HG03571 (cell line): ENCODE results near the gene BCOR.

Source experiments
- ATAC-seq: cut with Tn5 transposase; IDR thresholded peaks from one replicate; pipeline ENCODE4 v1.9.1; 2021; ENCODE audit not compliant: unreplicated experiment

Gene BCOR

DNA sequence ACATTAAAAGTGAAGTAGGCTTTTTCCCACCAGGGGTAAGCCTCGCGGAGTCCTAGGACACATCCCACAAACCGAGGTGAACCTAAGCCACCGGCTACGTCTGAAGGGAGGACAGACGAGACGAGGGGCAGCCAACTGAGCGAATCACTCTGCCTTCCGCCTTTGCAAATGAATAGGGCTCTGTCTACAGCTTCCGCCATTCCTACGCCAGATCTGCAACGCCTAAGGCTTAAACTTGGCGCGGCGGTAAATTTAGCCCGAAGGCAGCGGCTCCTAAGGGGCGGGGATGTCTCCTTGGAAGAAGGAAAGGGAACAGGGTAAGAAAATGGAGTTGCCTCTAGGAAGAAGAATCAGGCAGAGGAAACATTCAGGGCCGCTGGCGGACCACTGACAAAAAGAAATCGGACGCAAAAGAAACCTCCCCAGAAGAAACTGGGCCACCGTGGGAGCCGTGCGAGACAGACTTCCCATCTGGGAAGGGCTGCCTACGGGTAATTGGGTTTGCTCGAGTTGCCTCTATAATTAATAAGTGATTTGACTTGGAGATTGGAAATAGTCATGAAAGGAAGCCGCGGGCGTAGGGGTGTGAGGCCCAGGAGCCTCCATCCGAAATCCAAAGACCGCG lies 90.5 kb downstream of the BCOR start:
- ATAC-seq: no peak

DNA sequence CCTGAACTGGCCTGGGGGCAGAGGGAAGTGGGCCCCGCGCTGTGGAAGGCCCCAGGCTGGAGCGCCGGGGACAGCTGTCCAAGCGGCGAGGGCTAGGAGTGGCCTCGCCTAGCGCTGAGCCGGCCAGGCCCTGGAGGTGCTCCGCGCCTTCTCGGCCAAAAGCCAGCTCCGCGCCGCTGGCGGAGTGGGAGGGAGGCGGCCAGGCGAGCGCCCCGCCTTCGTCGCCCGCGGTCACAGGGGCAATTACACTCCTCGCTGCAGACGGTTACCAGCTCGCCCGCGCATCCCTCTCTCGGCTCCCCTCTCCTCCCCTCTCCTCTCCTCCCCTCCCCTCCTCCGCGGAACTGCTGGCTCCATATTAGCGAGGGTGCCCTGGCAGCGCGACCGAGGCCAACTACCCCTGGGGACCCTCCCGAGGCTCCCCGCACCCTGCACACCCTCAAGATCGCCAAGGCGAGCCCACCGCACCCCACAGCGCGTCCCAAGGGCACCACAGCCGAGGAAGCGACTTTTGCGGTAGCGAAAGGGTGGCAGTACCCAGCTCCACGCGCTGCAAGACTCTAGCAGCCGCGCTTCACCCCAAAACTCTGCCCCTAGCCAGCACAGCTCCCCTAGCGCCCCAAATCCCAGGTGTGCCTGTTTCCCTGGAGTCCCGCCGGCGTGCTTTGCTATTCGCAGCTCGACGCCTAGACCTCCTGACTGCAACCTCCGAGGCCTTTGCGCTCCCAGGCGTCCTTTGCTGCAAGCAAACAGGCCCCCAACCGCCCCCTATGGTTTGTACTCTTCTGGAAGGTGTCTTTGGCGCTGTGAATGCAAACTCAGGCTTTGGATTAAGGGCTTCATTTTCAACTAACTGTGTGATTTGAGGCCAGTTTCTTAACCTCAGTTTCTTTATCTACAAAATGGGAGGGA lies 91.4 kb downstream of the BCOR start:
- ATAC-seq: no peak

DNA sequence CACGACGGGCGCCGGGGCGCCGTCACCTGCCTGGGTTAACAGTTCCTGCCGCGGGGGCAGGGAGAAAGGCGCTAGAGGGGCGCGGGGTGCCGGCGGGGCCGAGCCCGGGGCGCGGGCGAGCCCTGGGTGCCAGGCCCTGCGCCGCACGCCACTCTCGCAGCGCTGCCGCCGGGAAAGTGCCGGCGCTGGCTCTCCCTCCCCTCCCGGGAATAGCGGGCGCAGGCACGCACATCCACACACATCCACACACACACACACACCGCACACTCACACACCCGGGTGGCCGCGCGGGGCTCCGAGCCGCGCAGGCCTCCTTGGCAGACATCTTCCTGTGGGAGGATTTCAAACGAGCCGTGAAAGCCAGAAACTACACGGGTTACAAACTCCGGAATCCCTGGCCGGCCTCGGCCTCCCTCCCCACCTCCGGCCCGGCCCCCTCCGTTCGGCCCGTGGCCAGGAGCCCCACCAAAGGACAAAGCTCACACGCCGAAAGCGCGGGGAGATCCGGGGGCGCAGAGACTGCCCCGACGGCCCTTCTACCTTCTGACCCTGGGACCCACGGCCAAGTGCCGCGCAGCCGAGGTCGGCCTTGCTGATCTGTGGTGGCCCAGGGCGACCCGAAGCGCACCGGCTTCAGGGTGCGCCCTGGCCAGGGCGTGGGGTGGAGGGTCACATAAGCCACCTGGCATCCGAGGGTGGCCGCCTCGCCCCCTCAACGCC lies 92.3 kb downstream of the BCOR start:
- ATAC-seq: no peak

DNA sequence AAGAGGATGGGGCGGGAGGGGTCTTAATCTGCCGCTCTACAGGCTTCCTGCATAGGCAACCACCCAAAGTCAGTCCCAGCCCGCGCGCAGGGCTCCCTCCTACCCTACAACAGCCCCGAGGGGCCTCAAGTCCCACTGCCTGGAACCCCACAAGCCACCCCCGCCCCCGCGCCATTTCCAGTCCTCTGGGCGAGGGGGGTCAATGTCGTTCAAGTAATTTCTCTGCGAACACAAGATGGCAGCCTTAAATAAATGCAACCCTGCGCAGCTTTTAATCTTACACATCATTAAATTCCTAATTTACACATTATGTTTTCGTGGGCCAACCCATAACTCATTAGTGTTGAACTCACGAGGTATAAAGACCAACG lies 92.9 kb downstream of the BCOR start:
- no peak for ATAC-seq

DNA sequence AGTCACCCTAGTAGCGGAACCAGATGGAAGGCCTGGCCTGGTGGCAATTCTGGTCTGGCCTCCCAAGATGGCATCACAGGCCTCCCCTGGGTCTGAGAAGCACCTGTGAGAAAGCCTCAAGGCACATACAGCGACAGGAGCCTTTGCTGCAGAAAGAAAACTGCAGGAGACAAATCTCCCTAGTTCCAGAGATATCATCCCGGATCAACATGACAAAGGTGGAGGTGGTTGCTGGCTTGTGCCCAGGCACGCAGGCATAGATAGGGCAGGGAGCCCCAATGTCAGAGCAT lies 93.6 kb downstream of the BCOR start:
- ATAC-seq: no peak

DNA sequence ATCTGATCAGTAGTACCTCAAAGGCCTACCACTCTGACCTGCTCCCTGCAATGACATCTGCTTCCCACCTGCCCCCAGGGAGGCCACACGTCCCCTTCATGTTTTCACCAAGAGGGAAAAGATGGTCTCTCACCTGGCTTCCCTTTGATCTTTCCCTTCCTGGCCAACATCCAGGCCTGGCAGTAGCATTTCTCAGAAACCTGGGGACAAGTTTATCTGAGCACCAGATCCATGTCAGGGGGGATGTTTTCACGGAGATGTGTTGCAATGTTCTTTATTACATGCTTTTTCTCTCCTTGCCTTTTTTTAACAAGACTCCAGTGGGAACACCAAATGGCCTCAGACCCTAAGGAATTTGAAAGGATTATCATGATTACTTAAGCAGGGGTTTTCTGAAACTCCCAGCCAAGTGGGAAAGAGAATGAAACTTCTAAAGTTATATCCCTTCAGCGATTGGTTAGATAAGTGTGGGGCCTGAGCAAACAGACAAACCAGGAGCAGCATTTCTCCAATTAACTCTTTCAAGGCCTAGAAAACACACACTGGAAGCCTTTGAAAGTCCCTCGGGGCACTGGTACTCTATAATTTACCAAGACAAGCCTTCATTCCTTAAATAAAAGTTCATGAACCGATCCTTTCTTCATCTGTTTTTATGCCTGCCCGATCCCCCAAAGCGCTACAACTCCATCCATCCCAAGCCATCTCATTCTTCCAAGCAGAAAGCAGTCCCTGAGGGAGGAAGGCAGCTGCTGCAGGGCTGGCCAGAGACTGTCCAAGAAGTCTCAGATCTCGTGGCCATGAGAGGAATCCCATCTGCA lies 94.1 kb downstream of the BCOR start:
- no peak for ATAC-seq

DNA sequence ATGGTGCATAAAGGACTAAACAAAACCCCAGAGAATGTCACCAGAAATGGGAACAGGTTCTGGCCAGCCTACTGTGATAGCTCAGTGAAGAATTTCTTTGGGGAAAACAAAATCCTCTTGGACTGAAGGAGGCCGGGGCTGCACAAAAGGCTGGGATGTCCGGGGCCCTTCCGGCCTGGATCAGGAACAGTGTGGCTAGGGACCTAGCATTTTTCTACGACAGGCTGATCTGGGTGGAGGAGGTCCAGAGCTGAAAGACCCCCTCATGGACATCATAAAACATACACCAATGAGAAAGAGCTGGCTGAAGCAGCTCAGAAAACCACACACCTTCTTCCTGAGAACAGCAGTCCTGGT lies 94.7 kb downstream of the BCOR start:
- no peak for ATAC-seq
